NCI-H2081 treated with DMSO at 0.1 percent for 48 hours (cell line): ENCODE measurements around the gene TMEM125.

Source experiments
- DNase-seq: peaks from one replicate; lab custom pipeline; 2025; lab: John Stamatoyannopoulos, UW

Gene TMEM125

GRCh38 chr1:43312212-43312623 lies 42.4 kb downstream of the TMEM125 start:
- no peak for DNase-seq

GRCh38 chr1:43312663-43313515 lies 43.1 kb downstream of the TMEM125 start:
- DNase-seq: no peak

GRCh38 chr1:43313771-43314170 lies 44.0 kb downstream of the TMEM125 start:
- DNase-seq: no peak

- no peak for DNase-seq
Measured at GRCh38 chr1:43314233-43314632, 44.5 kb downstream of the TMEM125 start.

GRCh38 chr1:43315481-43315880 lies 45.7 kb downstream of the TMEM125 start:
- no peak for DNase-seq

GRCh38 chr1:43315963-43316737 lies 46.4 kb downstream of the TMEM125 start:
- no peak for DNase-seq

- DNase-seq: no peak
Measured at GRCh38 chr1:43316738-43317520, 47.1 kb downstream of the TMEM125 start.

GRCh38 chr1:43317817-43318471 lies 48.2 kb downstream of the TMEM125 start:
- DNase-seq: no peak

- DNase-seq: no peak
Measured at GRCh38 chr1:43318831-43319230, 49.0 kb downstream of the TMEM125 start.

- DNase-seq: no peak
Measured at GRCh38 chr1:43319288-43319687, 49.5 kb downstream of the TMEM125 start.

GRCh38 chr1:43319766-43320165 lies 50.0 kb downstream of the TMEM125 start:
- no peak for DNase-seq

- no peak for DNase-seq
Measured at GRCh38 chr1:43321331-43321891, 51.6 kb downstream of the TMEM125 start.

GRCh38 chr1:43322506-43322905 lies 52.7 kb downstream of the TMEM125 start:
- no peak for DNase-seq
